T-cell (primary cell): ENCODE measurements around the gene CECR2. TPM values are rescaled to one million over a fixed set of nuclear protein-coding genes. Genes with fewer than 3 reads are reported as not detected.

Source experiments
- ATAC-seq, 4 experiments: fragments of 200-7000 bp in 3 of 4; fragments of 150-1000 bp in 1 of 4; cut with Tn5 transposase; replicated peaks in 1 of 4; 1 replicate in 3 of 4; 2 replicates in 1 of 4; pipeline ENCODE4 v1.10.0; 2021; ENCODE audit warnings: moderate library complexity in 3 of 4, mild to moderate bottlenecking in 2 of 4, moderate number of reproducible peaks in 1 of 4
- CTCF ChIA-PET, 2 donors: fragments of 300-600 bp; sonication (Branson Sonifier 250); formaldehyde crosslinking; loops; one replicate each; lab custom pipeline; 2022; ENCODE audit warnings: antibody characterized with exemption in 2 of 2; lab: Charles Lee
- POLR2A ChIA-PET, 2 donors: fragments of 300-600 bp; sonication (Branson Sonifier 250); formaldehyde crosslinking; loops; one replicate each; lab custom pipeline; 2022; ENCODE audit warnings: antibody characterized with exemption in 2 of 2; lab: Charles Lee
- DNase-seq, 35 experiments: peaks; one replicate each; pipeline versions ENCODE4 v3.0.0 to v3.0.0-alpha.2; 2013 to 2023
- H3K27ac ChIP-seq: one replicate; pipeline ENCODE4 v1.5.1; 2013; ENCODE audit warnings: low read length
- H3K27me3 ChIP-seq, 2 experiments: replicated peaks in 1 of 2; 1 replicate in 1 of 2; 2 replicates in 1 of 2; pipeline versions ENCODE4 v1.6.1 to v1.7.0; 2013; ENCODE audit warnings: low read length in 1 of 2, mixed read lengths in 1 of 2; ENCODE audit not compliant: control insufficient read depth in 2 of 2, insufficient read depth in 2 of 2; ENCODE audit errors: extremely low read depth in 1 of 2
- H3K36me3 ChIP-seq, 2 donors: 1 replicate in 1 of 2; 2 replicates in 1 of 2; pipeline versions ENCODE4 v1.6.1 to v1.7.0; 2013; ENCODE audit warnings: low read length in 1 of 2; ENCODE audit not compliant: control insufficient read depth in 2 of 2, insufficient read depth in 1 of 2; ENCODE audit errors: extremely low read depth in 1 of 2
- H3K4me1 ChIP-seq, 2 experiments: 1 replicate in 1 of 2; 2 replicates in 1 of 2; pipeline versions ENCODE4 v1.6.1 to v1.7.0; 2013; ENCODE audit warnings: low read length in 2 of 2, mixed read lengths in 1 of 2; ENCODE audit not compliant: insufficient read depth in 2 of 2, control insufficient read depth in 1 of 2; ENCODE audit errors: extremely low read depth in 1 of 2
- H3K4me3 ChIP-seq, 2 donors: 1 replicate in 1 of 2; 2 replicates in 1 of 2; pipeline versions ENCODE4 v1.5.1 to v1.7.0; 2013; ENCODE audit warnings: mild to moderate bottlenecking in 2 of 2, low read length in 1 of 2, moderate library complexity in 1 of 2; ENCODE audit not compliant: control insufficient read depth in 1 of 2; ENCODE audit errors: extremely low read depth in 1 of 2
- H3K9me3 ChIP-seq: 2 replicates; pipeline ENCODE4 v1.7.0; 2013
- H3K27ac Mint-ChIP-seq, 2 donors: one replicate each; pipeline ENCODE4 v1.8.0; 2020 to 2021; ENCODE audit warnings: mild to moderate bottlenecking in 2 of 2, mixed read lengths in 2 of 2
- H3K27me3 Mint-ChIP-seq, 2 donors: one replicate each; pipeline ENCODE4 v1.8.0; 2021 to 2022; ENCODE audit warnings: mixed read lengths in 2 of 2
- H3K36me3 Mint-ChIP-seq: one replicate; pipeline ENCODE4 v1.8.0; 2021; ENCODE audit warnings: mixed read lengths
- H3K4me1 Mint-ChIP-seq, 3 donors: one replicate each; pipeline ENCODE4 v1.8.0; 2020 to 2022; ENCODE audit warnings: mixed read lengths in 3 of 3, mild to moderate bottlenecking in 1 of 3
- H3K4me3 Mint-ChIP-seq, 3 donors: one replicate each; pipeline ENCODE4 v1.8.0; 2020 to 2022; ENCODE audit warnings: mild to moderate bottlenecking in 3 of 3, mixed read lengths in 3 of 3, moderate library complexity in 3 of 3
- H3K9me3 Mint-ChIP-seq, 3 donors: one replicate each; pipeline ENCODE4 v1.8.0; 2020 to 2022; ENCODE audit warnings: mixed read lengths in 3 of 3
- WGBS: methylation state at CpG from one replicate; pipeline ENCODE4 v1.1.5; 2013; ENCODE audit warnings: missing lambda C conversion rate; ENCODE audit not compliant: insufficient coverage; 5-methylcytosine and 5-hydroxymethylcytosine counted together
- total RNA-seq, 35 experiments: library from RNA in 6 of 35; stranded (reverse) in 6 of 35; fragments of 120-200 nt in 1 of 35; gene quantifications; one replicate each; pipeline versions ENCODE4 v1.2.1 to v1.2.4 and lab custom pipeline; 2013 to 2026

Gene CECR2
- total RNA-seq, 5 donors from 2014 or later (not counting 1 experiment from before 2014, with no cell fraction given): 0.09 to 1.1 (median 0.50) TPM; not detected in 1

DNA sequence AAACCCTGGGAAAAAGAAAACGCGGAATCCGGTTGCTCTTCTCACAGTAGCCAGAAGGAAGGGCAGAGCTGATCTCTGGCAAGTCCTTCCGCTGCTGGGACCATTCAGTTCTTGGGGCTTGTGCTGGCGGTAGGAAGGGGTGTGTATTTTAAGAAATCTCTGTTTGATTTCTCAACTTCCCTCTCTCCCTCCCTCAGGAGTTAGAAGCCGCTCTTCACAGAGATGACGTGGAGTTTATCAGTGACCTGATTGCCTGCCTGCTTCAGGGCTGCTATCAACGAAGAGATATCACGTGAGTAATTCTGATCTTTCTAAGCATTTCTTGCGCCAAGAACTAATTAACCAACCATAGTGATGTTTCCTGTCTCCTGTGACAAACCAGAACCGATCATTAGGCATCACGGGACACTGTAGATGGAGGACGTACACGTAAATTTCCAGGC is 108.2 kb downstream of the CECR2 start:
- peaks cover 33 to 38% of the 10 kb centered on the region in 2 donors for H3K27me3 Mint-ChIP-seq
- Histone ChIP-seq H3K9me3 (no peaks in the 10 kb centered on the region), H3K27me3 (peaks cover 0 to 14% of the 10 kb centered on the region in 2 experiments), H3K36me3 (no peaks in the 10 kb centered on the region), H3K27ac (no peak overlapping the region), H3K4me1 (no peaks in the 10 kb centered on the region), H3K4me3 (no peak overlapping the region)
- H3K4me3 Mint-ChIP-seq: no peak overlapping the region
- no peak overlapping the region for H3K27ac Mint-ChIP-seq
- ATAC-seq: no peak
- no peaks in the 10 kb centered on the region for H3K36me3 Mint-ChIP-seq
- WGBS: 73% methylated on average over 2 of the region's 14 CpGs
- no peak for DNase-seq
- H3K4me1 Mint-ChIP-seq: peaks cover 0 to 3% (median 0%) of the 10 kb centered on the region in 3 donors
- ChIA-PET POLR2A (no interaction called here), CTCF (no interaction called here)
- H3K9me3 Mint-ChIP-seq: no peaks in the 10 kb centered on the region

DNA sequence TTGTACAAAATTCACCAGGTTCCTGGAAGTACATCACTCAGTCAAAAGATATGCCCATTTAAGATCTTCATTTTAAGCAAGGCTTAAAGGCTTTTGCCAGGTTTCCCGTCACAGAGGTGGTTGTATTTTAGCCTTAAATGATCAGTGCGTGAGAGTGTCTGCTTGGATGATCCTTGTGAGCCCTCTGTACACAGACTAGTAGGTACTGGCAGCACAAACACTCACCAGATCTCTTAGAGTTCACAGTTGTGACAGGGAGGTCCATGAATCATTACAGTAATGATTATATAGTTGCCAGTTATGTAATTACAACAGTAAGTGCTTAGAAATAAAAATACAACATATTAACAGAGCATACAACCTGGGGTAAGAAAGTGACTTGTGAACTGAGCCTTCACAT is 109.9 kb downstream of the CECR2 start:
- no peak overlapping the region for H3K27ac Mint-ChIP-seq
- no peaks in the 10 kb centered on the region for H3K4me1 ChIP-seq
- WGBS: no CpG with 5 or more reads among the region's 2 CpGs

DNA sequence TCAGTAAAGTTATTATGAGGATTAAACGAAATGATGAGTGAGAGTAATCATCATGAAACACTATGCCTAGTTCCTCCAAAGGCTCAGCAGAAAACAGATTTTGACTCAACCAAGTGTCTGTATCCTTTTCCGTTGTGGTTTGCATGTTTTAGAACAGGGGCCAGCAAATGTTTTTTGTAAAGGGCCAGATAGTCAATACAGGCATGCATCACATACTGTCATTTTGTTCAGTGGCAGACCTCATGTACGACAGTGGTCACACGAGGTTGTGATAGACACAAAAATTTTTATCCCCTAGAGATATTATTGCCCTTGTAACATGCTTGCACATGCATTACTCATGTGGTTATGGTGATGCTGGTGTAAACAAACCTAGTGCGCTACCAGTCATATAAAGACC is 112.2 kb downstream of the CECR2 start:
- Histone ChIP-seq H3K4me3 (no peak overlapping the region), H3K27me3 (peaks cover 0 to 15% of the 10 kb centered on the region in 2 experiments), H3K27ac (no peak overlapping the region), H3K36me3 (no peaks in the 10 kb centered on the region), H3K9me3 (no peaks in the 10 kb centered on the region), H3K4me1 (no peaks in the 10 kb centered on the region)
- Mint-ChIP-seq H3K36me3 (no peaks in the 10 kb centered on the region), H3K4me1 (peaks cover 0 to 3% (median 0%) of the 10 kb centered on the region in 3 donors), H3K27ac (no peak overlapping the region), H3K9me3 (no peaks in the 10 kb centered on the region), H3K4me3 (no peak overlapping the region), H3K27me3 (peaks cover 17 to 21% of the 10 kb centered on the region in 2 donors)
- ChIA-PET POLR2A (no interaction called here), CTCF (interaction anchor here in 1 of 2 donors (0.7 kb wide), 1 partner anchor 28 kb away, joined by 4 read pairs; no protein-coding TSS in a partner anchor)
- DNase-seq (no peak), ATAC-seq (no peak)
- 50% methylated on average over 1 of the region's 5 CpGs for WGBS

More for the DNA sequence above, 109.9 kb downstream of the CECR2 start:
- ATAC-seq (no peak), DNase-seq (no peak)
- no peaks in the 10 kb centered on the region for H3K36me3 Mint-ChIP-seq
- ChIA-PET POLR2A (no interaction called here), CTCF (no interaction called here)
- Histone ChIP-seq H3K36me3 (no peaks in the 10 kb centered on the region), H3K27ac (no peak overlapping the region), H3K27me3 (peaks cover 0 to 15% of the 10 kb centered on the region in 2 experiments), H3K4me3 (no peak overlapping the region), H3K9me3 (no peaks in the 10 kb centered on the region)
- no peak overlapping the region for H3K4me3 Mint-ChIP-seq
- peaks cover 29 to 33% of the 10 kb centered on the region in 2 donors for H3K27me3 Mint-ChIP-seq
- peaks cover 0 to 3% (median 0%) of the 10 kb centered on the region in 3 donors for H3K4me1 Mint-ChIP-seq
- H3K9me3 Mint-ChIP-seq: no peaks in the 10 kb centered on the region

DNA sequence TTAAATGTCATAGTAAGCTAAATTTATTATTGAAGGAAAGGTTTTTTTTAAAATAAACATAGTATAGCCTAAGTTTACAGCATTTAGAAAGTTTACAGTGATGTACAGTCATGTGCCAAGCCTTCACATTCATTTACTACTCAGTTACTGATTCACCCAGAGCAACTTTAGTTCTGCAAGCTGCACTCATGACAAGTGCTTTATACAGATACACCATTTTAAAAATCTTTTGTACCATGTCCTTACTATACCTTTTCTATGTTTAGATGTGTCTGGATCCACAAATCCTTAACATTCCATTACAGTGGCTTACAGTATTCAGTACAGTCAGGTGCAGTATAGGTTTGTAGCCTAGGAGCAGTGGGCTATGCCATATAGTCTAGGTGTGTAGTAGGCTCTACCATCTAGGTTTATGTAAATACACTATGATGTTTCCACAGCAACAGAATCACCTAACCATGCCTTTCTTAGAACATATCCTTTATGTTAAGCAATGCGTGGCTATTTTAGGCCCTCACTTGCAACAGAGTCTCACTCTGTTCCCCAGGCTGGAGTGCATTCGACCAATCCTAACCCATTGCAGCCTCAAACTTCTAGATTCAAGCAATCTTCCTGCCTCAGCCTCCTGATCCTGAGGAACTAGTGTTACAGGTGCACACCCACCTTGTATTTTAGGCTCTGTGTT is 114.6 kb downstream of the CECR2 start:
- Mint-ChIP-seq H3K27ac (no peak overlapping the region), H3K4me1 (no peaks in the 10 kb centered on the region), H3K4me3 (no peak overlapping the region), H3K9me3 (no peaks in the 10 kb centered on the region), H3K36me3 (no peaks in the 10 kb centered on the region), H3K27me3 (peaks cover 6 to 8% of the 10 kb centered on the region in 2 donors)
- POLR2A ChIA-PET: no interaction called here
- H3K27ac ChIP-seq: no peak overlapping the region
- no peaks in the 10 kb centered on the region for H3K36me3 ChIP-seq
- no peaks in the 10 kb centered on the region for H3K4me1 ChIP-seq
- WGBS: 60% methylated on average over 1 of the region's 2 CpGs
- H3K4me3 ChIP-seq: no peak overlapping the region
- peaks cover 0 to 12% of the 10 kb centered on the region in 2 experiments for H3K27me3 ChIP-seq
- H3K9me3 ChIP-seq: no peaks in the 10 kb centered on the region
- DNase-seq (no peak), ATAC-seq (no peak)
- CTCF ChIA-PET: no interaction called here

DNA sequence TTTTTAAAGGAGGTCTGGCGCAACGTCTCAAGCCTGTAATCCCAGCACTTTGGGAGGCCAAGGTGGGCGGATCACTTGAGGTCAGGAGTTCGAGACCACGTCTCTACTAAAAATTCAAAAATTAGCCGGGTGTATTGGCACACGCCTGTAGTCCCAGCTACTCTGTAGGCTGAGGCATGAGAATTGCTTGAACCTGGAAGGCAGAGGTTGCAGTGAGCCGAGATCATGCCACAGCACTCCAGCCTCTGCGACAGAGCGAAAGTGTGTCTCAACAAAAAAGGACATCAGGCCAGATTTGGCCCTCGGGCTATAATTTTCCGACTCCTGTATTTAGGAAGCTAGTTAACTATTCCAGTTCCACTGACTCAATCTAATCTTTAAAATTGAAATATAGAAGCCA is 115.3 kb downstream of the CECR2 start:
- no peaks in the 10 kb centered on the region for H3K4me1 Mint-ChIP-seq
- POLR2A ChIA-PET: no interaction called here

DNA sequence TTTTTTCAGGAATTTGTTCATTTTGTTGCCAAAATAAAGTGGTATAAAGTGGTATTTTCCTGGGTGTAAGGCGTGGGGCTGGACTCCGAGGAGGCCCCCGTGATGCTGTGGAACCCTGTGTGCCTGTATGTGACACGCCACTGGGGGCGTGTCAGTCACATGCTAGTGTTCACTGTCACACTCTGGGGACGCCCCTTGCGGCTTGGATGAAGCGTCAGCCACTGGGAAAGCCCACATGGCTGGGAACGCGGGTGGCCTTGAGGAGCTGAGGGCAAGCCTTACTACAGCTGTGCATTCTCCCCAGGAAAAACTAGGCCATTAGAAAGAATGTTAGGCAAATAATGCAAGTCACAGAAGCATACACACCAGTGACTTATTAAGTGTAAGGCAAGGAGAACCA is 117.1 kb downstream of the CECR2 start:
- WGBS: 87% methylated on average over 7 of the region's 10 CpGs
- DNase-seq (no peak), ATAC-seq (no peak)
- Mint-ChIP-seq H3K27ac (no peak overlapping the region), H3K27me3 (peaks cover 0 to 2% of the 10 kb centered on the region in 2 donors), H3K9me3 (no peaks in the 10 kb centered on the region), H3K4me1 (no peaks in the 10 kb centered on the region), H3K36me3 (no peaks in the 10 kb centered on the region), H3K4me3 (no peak overlapping the region)
- ChIA-PET POLR2A (no interaction called here), CTCF (no interaction called here)
- Histone ChIP-seq H3K27ac (no peak overlapping the region), H3K4me3 (no peak overlapping the region), H3K27me3 (peaks cover 0 to 5% of the 10 kb centered on the region in 2 experiments), H3K36me3 (no peaks in the 10 kb centered on the region), H3K4me1 (no peaks in the 10 kb centered on the region), H3K9me3 (no peaks in the 10 kb centered on the region)

More for the DNA sequence above, 115.3 kb downstream of the CECR2 start:
- ATAC-seq (no peak), DNase-seq (no peak)
- H3K4me1 ChIP-seq: no peaks in the 10 kb centered on the region
- no peaks in the 10 kb centered on the region for H3K36me3 ChIP-seq
- Mint-ChIP-seq H3K4me3 (no peak overlapping the region), H3K36me3 (no peaks in the 10 kb centered on the region), H3K27ac (no peak overlapping the region), H3K9me3 (no peaks in the 10 kb centered on the region), H3K27me3 (peaks cover under 1 to 4% of the 10 kb centered on the region in 2 donors)
- CTCF ChIA-PET: no interaction called here
- H3K27me3 ChIP-seq: peaks cover 0 to 11% of the 10 kb centered on the region in 2 experiments
- 91% methylated on average over 10 of the region's 12 CpGs for WGBS
- H3K9me3 ChIP-seq: no peaks in the 10 kb centered on the region
- H3K27ac ChIP-seq: no peak overlapping the region
- H3K4me3 ChIP-seq: no peak overlapping the region
